ENCODE measurements around the gene MAP7D3. TPM values are rescaled to one million over a fixed set of nuclear protein-coding genes. Genes with fewer than 3 reads are reported as not detected.
A peak's percentile ranks its signal among the peaks of the same experiment; 100 is the strongest.

Gene MAP7D3
- total RNA-seq, 1 donor from 2014 or later: 8.2 TPM

DNA sequence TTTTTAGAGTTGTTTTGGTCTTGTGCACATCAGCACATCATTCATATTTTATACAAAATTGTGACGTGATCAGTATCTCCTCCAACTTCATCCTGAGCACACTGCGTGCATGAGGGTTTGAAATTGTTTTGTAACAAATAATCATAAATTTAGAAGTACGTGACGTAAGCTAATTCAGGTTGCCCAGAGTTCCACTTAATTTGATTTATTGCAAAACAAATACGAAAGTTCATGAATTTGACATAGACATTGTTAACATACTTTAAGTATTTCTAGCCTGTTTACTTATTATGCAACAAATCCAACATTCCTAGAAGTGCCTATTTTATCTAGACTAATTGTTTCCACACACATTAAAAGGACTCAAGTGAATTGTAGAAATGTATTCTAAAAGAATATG, 48.3 kb downstream of the MAP7D3 start:
- Histone ChIP-seq H3K36me3 (peaks cover 12% of the 10 kb centered on the region), H3K27me3 (ENCODE audit: low read depth) (no peaks in the 10 kb centered on the region), H3K4me3 (no peak overlapping the region), H3K27ac (peak overlapping the region; percentile 53), H3K9me3 (no peaks in the 10 kb centered on the region), H3K4me1 (peaks cover 44% of the 10 kb centered on the region)
- intact Hi-C loops (cut with DNase I): no loop called here
- peak; percentile 46 to 54 for ATAC-seq
- DNase-seq: no peak
- TF ChIP-seq, protein P1, sequence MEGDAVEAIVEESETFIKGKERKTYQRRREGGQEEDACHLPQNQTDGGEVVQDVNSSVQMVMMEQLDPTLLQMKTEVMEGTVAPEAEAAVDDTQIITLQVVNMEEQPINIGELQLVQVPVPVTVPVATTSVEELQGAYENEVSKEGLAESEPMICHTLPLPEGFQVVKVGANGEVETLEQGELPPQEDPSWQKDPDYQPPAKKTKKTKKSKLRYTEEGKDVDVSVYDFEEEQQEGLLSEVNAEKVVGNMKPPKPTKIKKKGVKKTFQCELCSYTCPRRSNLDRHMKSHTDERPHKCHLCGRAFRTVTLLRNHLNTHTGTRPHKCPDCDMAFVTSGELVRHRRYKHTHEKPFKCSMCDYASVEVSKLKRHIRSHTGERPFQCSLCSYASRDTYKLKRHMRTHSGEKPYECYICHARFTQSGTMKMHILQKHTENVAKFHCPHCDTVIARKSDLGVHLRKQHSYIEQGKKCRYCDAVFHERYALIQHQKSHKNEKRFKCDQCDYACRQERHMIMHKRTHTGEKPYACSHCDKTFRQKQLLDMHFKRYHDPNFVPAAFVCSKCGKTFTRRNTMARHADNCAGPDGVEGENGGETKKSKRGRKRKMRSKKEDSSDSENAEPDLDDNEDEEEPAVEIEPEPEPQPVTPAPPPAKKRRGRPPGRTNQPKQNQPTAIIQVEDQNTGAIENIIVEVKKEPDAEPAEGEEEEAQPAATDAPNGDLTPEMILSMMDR (IDR thresholded peaks at IDR 0.05): no peak

DNA sequence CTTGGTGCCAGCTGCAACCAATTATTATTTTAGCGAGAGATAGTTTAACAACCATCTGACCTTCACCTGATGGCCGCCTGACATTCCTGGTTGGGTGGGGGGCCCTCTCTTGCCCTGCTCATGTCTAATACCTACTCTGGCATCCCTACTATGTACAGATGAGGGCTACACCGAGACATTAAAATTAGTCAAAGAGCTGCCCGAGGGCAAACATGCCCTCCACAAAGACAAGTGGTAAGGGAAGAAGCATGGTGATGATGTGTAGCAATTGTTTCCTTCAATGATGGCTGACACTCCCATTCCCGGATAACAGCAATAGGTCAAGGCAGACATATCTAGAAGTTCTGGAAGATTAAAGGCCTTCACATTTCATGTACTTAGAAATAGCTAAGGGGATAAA, 49.6 kb downstream of the MAP7D3 start:
- H3K27ac ChIP-seq: no peak overlapping the region
- DNase-seq (no peak), ATAC-seq (no peak)
- no peak overlapping the region for H3K4me3 ChIP-seq
- no peaks in the 10 kb centered on the region for H3K9me3 ChIP-seq
- TF ChIP-seq, protein P1 (IDR thresholded peaks at IDR 0.05): no peak
- H3K36me3 ChIP-seq: peaks cover 4% of the 10 kb centered on the region
- intact Hi-C loops (cut with DNase I): no loop called here
- peaks cover 44% of the 10 kb centered on the region for H3K4me1 ChIP-seq
- H3K27me3 ChIP-seq (ENCODE audit: low read depth): no peaks in the 10 kb centered on the region

DNA sequence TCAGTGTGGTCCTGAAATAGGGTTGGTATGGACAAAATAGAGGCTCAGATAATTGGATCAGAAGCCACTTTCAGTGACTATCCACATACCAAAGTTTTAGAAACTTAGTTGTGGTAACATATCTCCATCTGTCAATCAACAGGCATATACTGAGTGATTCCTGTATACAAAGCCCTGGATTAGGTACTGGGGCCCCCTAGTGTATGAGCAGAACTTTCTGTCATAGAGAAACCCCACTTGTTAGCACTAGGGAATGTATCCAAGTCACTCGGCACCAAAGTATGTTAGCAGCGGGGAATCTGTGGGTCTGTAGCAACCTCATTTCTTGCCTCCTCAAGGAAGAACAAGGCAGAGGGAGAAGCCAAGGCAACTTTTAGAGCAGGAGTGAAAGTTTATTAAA, 50.7 kb downstream of the MAP7D3 start:
- Histone ChIP-seq H3K4me3 (no peak overlapping the region), H3K36me3 (no peaks in the 10 kb centered on the region), H3K27ac (peak overlapping the region; percentile 24), H3K4me1 (peaks cover 35% of the 10 kb centered on the region), H3K9me3 (no peaks in the 10 kb centered on the region), H3K27me3 (ENCODE audit: low read depth) (no peaks in the 10 kb centered on the region)
- TF ChIP-seq, protein P1 (IDR thresholded peaks at IDR 0.05): peak; percentile 31
- no peak for DNase-seq
- peak; percentile 31 to 60 for ATAC-seq
- intact Hi-C loops (cut with DNase I): no loop called here

DNA sequence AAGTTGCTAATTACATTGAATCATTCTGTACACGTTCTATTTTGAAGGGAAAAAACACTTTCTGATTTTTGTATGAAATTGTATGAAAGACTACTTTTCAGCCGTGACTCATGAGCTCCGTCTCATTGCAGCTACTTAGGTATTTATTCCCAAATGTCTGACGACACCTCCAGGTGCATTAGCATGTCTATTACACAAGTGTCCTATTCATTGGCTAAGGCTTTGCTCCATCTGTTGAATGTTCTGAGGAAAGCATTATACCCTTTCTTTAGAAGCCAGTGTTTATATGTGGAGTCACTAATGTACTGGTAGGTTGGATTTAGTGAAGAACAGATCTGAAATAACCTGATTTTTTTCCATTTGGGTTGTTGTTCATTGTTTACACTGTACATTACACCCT, 51.8 kb downstream of the MAP7D3 start:
- Histone ChIP-seq H3K4me1 (peaks cover 34% of the 10 kb centered on the region), H3K27ac (no peak overlapping the region), H3K27me3 (ENCODE audit: low read depth) (no peaks in the 10 kb centered on the region), H3K9me3 (no peaks in the 10 kb centered on the region), H3K4me3 (no peak overlapping the region), H3K36me3 (no peaks in the 10 kb centered on the region)
- DNase-seq (no peak), ATAC-seq (no peak)
- TF ChIP-seq, protein P1 (IDR thresholded peaks at IDR 0.05): no peak
- intact Hi-C loops (cut with DNase I): no loop called here

DNA sequence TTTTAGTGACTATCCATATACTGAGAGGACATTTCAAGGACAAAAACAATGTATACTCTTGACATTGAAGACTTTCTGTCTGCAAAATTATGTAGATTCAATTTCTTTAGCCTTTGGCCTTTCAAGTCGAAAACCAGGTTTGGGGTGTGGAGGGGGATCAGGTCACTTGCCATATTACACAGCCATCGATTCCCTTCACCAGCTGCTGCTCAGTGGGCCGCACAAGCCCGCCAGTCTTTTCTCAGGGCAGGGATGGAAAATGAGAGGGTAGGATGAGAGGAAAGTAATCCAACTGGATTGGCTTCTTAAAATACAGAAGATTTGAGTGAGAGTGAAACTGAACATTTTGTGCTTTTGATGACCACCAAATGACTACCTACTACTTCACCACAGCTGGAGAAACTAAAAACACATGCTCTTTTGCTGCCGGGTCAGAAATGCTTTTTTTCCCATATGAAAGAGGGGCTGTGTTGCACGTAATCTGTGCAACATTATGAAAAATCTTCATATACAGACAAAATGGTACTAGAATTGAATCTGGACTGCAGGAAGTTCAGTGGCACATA, 52.4 kb downstream of the MAP7D3 start:
- H3K27ac ChIP-seq: no peak overlapping the region
- intact Hi-C loops (cut with DNase I): no loop called here
- ATAC-seq: no peak
- no peaks in the 10 kb centered on the region for H3K9me3 ChIP-seq
- no peak for DNase-seq
- H3K4me3 ChIP-seq: no peak overlapping the region
- TF ChIP-seq, protein P1 (IDR thresholded peaks at IDR 0.05): no peak
- H3K27me3 ChIP-seq (ENCODE audit: low read depth): no peaks in the 10 kb centered on the region
- peaks cover 29% of the 10 kb centered on the region for H3K4me1 ChIP-seq
- H3K36me3 ChIP-seq: no peaks in the 10 kb centered on the region
